ENCODE data around the gene GPR55.
"Not testable (repeated sequence)": the region's sequence is repeated elsewhere in the genome, so short reads cannot be mapped to it uniquely, and the experiment has no call there.

GPR55 gene

DNA sequence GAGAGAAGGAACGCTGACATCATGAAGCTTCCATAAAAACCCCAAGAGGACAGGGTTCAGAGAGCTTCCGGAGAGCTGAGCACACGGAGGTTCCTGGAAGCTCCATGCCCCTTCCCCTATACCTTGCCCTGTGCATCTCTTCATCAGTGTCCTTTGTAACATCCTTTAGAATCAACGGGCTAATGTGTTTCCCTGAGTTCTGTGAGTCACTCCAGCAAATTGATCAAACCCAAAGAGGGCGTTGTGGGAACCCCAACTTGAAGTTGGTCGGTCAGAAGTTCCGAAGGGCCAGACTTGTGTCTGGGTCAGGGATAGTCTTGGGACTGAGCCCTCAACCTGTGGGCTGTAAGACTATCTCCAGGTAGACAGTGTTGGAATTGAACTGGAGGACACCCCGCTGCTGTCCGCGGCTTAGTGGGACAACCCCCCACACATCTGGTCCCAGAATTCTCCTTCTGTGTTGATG lies 25.9 kb upstream of the GPR55 start:
- no peak for DNase-seq (ENCODE audit: low read depth in 3 of 3)

DNA sequence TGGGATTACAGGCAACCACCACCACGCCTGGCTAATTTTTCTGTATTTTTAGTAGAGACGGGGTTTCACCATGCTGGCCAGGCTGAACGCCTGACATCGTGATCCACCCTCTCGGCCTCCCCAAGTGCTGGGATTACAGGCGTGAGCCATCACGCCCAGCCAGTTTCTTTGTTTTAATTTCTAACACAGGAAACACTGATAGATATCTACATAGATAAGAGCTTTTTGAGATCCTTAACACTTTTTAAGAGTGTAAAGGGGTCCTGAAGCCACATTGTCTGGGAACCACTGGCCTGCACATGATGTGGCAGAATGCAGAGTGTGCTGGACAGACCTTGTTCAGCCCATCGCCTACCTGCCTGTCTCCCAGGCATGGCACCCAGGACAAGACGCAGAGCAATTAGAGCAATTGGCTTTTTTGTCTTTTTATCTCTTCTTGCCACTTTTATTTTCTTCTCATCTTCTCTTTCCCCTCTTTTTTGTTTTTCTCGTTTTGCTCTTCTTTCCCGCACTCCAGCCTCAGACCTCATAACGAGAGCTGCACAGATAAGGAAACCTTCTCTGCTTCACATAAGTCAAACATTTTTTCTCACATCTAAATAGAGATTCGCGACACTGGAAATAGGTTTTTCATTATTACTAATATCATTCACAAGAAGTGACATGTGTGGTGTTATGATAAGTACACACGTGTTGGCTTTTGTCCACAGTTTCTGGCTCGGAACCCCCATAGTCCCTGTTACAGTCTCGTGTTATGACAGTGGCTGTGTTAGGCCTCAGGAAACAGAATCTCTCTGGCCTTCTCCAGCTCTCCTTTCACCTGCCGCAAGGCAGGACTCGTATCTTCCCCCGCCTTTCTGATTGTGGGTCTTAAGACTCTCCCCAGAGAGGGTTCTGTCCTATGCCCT lies 25.2 kb upstream of the GPR55 start:
- DNase-seq (ENCODE audit: low read depth in 3 of 3) = no peak

DNA sequence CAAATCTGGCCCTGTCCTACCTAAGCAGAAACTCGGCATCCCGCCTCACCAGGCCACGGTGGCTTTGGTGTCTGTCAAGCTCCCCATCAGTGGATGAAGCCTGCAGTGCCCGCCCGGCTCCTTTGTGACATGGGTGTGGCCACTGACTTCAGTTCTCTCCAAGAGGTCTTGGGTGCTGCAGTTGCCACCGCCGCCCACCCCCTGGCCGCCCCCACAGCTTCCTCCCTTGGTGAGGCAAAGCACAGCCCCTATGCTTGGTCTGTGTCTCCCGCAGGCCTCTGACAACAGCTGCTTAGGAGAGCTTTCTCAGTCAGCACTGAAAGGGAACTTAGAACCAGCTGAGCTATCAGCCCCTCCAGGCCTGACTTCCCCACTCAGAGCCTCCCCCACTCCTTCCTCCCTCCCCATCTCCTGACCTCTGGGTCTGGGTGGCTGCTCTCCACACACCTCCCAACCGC lies 22.9 kb upstream of the GPR55 start:
- no peak for DNase-seq (ENCODE audit: low read depth in 3 of 3)

DNA sequence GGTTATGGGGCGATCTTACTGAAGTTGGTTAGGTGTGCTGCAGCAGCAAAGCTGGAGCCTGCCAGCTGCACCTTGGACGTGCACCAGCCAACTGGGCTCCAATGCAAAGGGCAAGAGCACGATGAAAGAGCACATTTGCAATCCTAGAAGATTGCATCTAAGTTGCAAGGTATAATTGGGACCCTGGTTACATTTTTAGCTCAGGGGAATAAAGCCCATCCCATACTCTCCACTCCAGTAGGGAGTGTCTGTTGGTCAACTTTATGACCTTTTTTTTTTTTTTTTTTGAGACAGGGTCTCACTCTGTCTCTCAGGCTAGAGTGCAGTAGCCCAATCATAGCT lies 22.2 kb upstream of the GPR55 start:
- DNase-seq (ENCODE audit: low read depth in 3 of 3) = no peak

DNA sequence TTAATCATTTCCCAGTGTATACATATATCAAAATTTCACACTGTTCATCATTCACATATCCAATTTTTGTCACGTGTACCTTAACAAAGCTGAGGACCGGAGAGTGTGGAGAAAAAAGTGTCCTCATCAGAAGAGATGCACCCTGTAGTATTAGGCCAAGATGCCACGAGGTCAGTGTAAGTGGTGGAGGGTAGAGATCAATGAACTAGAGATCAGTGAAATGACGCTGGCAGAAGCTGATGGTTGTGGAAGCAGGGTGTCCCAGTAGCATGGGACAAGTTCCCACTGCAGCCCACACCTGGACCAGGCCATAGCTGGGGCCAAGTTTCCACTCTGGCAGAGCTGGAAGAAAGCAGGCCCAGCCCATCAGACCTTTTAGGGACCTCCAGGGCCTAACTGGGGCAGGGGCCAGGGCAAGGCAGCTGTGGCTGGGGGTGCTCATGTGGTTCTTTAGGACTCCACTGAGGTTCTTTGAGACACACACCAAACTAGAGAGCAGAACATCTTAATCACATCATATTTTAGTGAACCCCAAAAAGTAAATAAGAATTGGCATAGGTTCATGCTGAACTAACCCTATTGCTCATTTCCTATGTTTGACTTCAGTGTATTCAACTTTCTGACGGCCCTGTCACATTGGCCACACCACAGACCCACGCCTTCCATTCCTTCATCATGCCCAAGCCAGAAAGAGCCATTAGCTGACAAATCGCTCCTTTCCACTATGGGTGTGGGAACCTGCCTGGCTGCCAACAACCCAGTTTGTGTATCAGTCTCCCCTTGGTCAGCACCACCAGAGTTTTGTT lies 21.6 kb upstream of the GPR55 start:
- DNase-seq (ENCODE audit: low read depth in 3 of 3) = no peak

DNA sequence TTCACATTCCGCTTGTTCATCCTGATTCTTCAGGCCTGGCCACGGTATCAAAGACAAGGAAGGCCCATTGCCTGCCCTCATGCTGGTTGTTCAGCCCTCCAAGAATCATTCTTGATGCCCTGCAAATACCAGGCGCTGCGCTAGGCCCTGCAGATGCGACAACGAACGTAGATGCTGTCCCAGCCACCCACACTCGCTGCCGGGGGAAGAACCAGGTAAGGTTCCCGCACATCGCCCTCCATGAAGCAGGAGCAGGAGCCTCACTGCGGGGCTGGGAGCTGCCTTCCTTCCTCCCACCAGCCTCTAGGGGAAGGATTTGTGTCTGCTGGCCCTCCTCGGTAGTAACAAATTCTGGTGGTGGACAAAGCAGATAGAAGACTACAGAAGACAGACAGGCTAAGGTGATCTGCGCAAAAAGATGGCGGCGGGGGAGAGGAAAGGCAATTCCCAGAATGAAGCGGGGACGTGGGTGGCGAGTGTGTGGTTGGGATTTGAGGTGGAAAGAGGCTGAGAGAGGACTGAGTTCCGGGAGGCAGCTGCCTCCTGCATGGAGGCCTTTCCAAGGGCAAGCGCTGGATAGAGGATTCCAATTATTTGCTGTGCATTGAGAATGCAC lies 19.8 kb upstream of the GPR55 start:
- no peak for DNase-seq (ENCODE audit: low read depth in 3 of 3)

DNA sequence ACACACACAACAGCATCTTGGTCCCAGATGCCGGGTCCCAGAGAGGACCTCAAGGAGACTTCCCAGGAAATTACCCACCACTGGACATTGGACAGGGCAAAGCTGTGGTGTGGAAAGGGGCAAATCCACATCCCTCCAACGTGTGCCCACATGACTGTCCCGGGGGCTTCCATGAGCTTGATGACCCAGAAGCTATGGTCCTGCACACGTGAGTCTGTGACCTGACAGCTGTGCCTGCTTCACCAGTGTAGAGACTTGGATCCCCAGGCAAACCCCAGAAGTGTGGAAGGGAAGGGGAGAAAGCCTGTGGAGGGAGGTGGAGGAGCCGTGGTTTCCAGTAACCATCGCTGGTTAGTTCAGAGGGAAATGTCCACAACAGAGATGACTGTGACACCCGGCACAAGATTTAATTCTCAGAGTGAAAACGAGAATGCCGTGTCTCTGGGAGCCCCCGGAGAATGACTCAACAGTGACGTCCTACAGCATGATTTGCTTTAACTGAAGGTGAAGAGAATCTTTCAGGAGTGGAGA lies 19.1 kb upstream of the GPR55 start:
- DNase-seq (ENCODE audit: low read depth in 3 of 3) = peak in 1 of 3 donors; percentile 48

DNA sequence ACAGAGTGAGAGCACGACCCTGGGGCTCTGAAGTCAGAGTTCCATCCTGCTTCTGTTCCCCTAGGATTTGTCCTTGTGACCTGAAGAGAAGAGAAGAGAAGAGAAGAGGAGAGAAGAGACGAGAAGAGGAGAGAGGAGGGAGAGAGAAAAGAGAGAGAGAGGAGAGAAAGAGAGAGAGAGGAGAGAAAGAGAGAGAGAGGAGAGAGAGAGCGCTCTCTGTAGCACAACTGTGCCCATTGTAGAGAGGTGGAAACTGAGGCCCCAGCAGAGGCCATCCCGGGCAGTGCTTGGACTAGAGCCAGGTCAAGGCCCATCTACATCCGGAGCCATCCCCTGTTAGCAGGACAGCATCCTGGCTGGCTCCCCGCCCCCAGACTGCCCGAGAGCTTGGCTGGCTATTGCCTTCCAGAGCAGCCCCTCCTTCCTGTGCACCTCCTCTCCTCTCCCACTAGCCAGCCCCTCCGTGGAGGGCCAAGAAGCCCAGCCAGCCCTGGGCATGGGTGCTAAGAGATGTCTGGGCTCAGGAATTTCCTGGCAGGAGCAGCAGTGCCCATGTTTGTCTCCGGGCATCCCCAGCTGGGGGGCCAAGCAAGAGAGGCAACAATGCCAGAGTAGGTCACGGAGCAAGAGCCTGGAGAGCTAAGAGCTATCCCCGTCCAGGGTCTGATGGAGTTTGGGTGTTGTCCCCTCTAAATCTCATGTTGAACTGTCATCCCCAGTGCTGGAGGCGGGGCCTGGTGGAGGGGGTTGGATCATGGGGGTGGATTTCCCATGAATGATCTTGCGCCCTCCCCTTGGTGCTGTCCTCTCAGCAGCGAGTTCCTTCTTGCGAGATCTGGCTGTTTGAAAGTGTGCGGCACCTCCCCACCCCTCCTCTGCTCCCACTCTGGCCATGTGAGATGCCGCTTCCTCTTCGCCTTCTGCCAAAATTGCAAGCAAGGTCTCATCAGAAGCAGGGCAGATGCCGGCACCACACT lies 18.2 kb upstream of the GPR55 start:
- no peak for DNase-seq (ENCODE audit: low read depth in 3 of 3)

DNA sequence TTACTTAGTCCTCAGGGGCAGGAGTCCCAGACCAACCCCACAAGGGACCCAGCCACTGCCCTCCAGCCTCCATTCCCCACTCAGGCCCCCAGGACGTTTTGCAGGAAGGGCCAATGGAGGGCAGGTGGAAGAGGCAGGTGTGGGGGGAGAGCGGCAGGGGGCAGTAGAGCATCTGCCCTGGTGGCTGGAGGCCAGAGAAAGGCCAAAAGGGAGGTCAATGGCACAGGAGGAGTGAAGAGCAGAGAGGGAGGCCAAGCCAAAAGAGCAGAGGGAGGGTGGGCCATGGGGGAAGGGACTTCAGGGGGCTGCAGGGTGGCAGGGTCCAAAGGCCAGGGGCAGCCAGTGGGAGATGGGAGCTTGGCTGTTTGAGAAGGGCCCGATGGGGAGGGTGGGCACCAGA lies 17.3 kb upstream of the GPR55 start:
- no peak for DNase-seq (ENCODE audit: low read depth in 3 of 3)

DNA sequence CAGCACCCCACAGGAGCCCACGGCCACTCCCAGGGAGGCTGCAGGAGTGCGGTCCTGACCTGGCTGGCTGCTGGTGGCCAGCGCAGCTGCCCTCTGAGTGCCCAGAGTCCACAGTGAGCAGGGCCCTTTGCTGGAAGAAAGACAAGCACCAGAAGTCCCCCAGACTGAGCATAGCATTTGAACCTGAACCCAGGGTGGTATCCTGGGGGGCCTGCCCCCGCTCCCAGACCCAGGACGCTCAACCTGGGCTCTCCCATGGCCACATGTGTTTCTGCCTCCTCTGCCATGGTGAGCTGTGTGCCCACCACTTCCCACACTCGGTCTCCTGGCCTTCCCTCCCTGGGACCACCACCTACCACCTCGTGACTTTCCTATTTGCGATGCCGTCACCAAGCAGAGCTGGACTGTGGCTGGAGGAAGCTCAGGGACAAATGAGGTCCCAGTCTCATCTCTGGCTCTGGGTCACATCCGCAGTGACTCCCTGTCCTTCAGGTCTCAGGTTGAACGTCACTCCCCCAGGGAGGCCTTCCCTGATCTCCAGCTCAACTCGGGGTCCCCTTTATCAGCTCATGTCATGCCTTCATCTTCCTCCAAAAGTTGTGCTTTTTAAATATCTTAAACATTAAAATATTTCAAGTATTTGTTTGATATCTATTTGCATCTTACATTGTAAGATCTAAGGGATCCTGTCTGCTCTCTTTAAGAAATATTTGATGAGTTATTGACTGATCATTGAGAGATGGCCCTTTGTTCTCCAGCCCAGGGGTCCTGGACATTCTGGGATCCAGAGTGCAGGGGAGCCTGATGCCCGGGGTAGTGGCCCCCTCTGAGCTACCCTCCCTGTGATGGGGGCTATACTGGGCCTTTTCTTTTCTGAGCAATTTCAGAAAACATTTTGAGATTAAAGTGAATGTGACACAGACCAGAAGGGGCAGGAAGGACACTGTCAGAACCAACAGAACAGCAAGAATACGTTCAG lies 16.4 kb upstream of the GPR55 start:
- DNase-seq (ENCODE audit: low read depth in 3 of 3) = no peak

DNA sequence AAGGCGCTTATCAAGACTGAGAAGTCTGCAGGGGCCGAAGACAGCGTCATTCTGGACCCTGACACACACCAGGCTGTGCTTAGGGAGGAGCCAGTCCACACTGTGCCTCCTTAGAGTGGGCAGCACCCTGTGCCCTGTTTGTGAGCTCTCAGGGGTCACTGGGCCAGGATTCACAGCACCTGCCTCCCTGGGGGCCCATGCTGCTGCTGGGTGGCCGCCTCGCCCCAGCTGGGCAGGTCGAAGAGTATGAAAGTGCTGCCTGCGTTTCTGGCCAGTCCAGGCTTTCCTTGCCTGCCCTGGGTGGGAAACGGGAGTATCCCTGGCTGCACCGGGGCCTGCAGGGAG lies 15.4 kb upstream of the GPR55 start:
- no peak for DNase-seq (ENCODE audit: low read depth in 3 of 3)

DNA sequence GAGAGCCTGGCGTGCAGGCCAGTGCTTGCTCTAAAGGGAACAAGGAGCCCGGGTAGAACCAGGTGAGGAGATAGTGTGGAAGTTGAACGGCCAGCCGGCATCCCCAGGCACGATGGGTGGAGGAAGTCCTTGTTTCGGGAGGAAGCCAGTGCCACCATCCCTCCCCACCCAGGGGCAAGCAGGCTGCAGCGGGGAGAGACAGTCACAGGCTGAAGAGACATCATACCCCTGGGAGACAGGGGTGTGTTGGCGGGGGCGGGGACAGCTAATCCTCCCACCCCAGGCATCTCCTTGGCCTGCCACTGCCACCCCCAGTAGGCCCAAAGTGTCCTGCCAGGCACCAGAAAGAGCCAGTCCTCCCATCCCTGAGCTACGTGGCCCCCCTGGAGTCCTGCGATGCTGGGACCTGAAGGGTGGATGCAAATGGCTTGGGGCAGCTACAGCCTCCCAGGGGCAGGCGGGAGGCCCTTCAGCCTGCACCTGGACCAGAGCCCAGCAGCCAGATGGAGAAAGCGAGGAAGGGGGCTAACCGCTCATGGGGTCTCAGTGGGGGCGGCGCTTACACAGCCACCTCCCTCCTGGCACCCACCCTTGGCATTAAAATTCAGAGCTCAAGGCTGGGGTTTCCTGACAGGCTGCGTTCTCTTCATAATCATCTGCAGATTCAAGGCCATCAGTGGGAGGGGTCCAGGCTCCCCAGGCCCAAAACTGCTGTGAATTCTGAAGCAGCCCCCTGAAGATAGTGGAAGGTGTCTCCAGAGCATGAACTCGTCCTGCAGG lies 14.8 kb upstream of the GPR55 start:
- DNase-seq (ENCODE audit: low read depth in 3 of 3) = no peak

DNA sequence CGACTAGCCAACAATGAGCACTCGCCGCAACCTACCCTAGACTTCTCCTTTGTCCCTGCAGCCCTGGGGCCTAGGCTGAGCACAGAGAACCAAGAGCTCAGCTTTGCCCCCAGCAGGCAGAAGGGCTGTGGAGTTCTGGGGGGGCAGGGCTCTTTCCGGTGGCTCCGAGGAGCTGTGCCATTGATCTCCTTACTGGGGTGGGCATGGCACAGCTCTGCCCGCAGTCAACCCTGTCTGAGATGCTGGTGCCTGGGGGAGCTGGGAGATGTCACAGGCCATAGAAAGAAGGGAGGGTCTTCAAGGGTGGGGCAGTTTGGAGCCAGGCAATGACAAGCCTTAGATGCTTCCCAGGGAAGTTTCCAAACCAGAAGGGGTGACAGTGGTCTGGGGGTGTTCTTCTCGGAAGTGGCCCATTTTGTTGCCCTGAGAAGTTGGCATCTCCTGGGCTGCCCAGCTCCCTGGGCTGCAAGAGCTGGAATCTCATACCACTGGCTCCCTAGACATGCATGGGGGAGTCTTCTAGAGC lies 14.1 kb upstream of the GPR55 start:
- no peak for DNase-seq (ENCODE audit: low read depth in 3 of 3)

DNA sequence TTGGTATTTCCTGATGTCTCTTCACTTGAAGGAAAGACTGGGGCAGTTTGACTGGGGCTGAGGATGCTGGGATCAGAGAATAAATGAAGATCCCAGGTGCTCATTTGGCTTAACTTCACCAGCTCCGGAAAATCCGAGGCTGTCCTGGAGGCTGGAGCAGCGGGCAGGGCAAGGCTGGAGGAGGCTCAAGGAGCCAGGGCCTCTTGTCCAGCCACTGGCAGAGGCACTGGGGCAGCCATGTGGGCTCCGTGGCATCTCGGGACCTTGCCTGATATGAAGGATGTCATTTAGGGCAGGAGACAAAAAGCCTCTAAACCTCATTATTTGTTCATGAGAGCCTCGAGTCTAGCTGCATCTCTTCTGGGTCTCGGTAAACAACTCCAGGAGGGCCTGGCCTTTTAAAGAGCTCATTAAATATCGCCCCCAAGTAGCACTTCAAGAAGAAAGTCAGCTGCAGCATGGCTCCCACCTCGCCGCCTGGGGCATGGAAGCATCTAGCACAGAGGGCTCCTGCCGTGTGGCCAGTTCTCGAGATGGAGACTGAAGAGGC lies 13.5 kb upstream of the GPR55 start:
- DNase-seq (ENCODE audit: low read depth in 3 of 3) = no peak

DNA sequence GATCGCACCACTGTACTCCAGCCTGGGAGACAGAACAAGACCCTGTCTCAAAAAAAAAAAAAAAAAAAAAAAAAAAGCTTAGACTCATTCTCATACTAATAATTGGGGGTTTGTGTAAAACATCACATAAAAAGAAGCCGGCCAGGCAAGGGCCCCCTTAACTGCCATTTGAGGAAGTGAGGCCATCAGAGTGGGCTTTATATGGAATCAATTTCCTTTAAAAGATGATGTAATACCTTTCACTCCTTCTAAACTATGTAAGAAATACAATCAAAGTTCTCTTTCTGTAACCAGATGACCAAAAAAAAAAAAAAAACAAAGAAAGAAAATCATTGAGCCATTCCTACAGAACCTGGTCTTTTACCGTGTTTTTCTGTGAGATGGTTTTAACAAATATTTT lies 13.1 kb upstream of the GPR55 start:
- no peak for DNase-seq (ENCODE audit: low read depth in 3 of 3)

DNA sequence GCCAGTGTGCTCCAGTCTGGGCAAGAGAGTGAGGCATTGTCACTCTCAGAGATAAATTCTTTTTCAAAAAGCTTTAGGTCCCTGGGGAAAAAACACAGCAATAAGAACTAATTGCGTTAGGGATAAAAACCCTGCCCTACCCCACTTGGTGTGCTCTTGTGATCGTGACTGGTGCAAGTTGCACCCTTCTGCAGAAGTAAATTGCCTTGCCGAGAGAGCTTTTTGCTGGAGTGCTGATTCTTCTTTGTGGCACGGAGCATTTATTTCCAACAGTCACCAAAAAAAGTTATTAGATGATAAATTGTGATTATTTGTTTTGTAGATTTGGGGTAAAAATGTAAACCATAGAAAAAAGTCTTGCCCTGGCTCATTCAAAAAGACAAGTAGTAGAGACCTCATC lies 12.3 kb upstream of the GPR55 start:
- no peak for DNase-seq (ENCODE audit: low read depth in 3 of 3)

DNA sequence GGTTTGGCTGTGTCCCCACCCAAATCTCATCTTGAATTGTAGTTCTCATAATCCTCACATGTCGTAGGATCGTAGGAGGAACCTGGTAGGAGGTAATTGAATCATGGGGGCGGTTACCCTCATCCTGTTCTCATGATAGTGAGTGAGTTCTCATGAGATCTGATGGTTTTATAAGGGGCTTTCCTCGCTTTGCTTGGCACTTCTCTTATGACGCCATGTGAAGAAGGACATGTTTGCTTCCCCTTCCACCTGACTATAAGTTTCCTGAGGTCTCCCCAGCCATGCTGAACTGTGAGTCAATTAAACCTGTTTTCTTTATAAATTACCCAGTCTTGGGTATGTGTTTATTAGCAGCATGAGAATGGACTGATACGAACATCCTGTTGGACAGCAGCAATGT lies 11.2 kb upstream of the GPR55 start:
- not testable (repeated sequence) for DNase-seq (ENCODE audit: low read depth in 3 of 3)

DNA sequence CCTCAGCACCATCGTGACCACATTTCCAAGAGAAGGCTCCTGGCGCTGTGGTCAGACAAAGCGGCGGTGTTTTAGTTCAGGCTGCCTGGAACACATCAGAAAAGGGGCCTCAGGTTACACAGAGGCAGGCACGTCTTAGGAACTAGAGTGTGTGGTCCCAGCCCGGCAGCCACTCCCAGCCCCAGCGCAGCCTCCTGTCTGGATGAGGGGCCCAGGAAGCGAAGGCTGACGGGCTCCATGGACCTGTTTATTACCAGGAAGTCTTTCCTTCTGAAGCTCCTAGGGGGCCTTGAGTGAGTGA lies 10.0 kb upstream of the GPR55 start:
- DNase-seq (ENCODE audit: low read depth in 3 of 3) = no peak

Data from stimulated activated CD4-positive, alpha-beta T cell treated with anti-CD3 and anti-CD28 coated beads, TNF-alpha, amount 100 ng/mL, for 48 hours (primary cell).